ENCODE data around the gene ALDH2.

The ALDH2 gene

GRCh38 chr12:111769599-111769998 is 2.9 kb downstream of the ALDH2 start:
- TF ChIP-seq Cebpa-rat (IDR thresholded peaks at IDR 0.05), result no peak
- peaks cover 16% of the 10 kb centered on the region for H3K27me3 ChIP-seq
- peaks cover 38% of the 10 kb centered on the region for H3K4me1 ChIP-seq
- H4K20me1 ChIP-seq, result no peaks in the 10 kb centered on the region
- H3K27ac ChIP-seq, result no peak overlapping the region
- no peak overlapping the region for H3K4me2 ChIP-seq
- no peaks in the 10 kb centered on the region for H3K9me3 ChIP-seq
- H3K36me3 ChIP-seq, result no peaks in the 10 kb centered on the region
- no peak overlapping the region for H3K9ac ChIP-seq
- H3K4me3 ChIP-seq, result no peak overlapping the region

- TF ChIP-seq Cebpa-rat (IDR thresholded peaks at IDR 0.05), result no peak
- no peak overlapping the region for H3K27ac ChIP-seq
- H3K36me3 ChIP-seq, result no peaks in the 10 kb centered on the region
- H4K20me1 ChIP-seq, result no peaks in the 10 kb centered on the region
- H3K9ac ChIP-seq, result no peak overlapping the region
- H3K9me3 ChIP-seq, result no peaks in the 10 kb centered on the region
- no peaks in the 10 kb centered on the region for H3K27me3 ChIP-seq
- no peak overlapping the region for H3K4me3 ChIP-seq
- H3K4me2 ChIP-seq, result peak overlapping the region; percentile 27
- peaks cover 23% of the 10 kb centered on the region for H3K4me1 ChIP-seq
These were observed 7.2 kb downstream of the ALDH2 start for GRCh38 chr12:111773801-111774551.

- H3K4me3 ChIP-seq, result no peak overlapping the region
- no peaks in the 10 kb centered on the region for H4K20me1 ChIP-seq
- no peak overlapping the region for H3K27ac ChIP-seq
These were observed 8.8 kb downstream of the ALDH2 start for GRCh38 chr12:111775205-111776193.

GRCh38 chr12:111776836-111777344 is 10.2 kb downstream of the ALDH2 start:
- H4K20me1 ChIP-seq, result no peaks in the 10 kb centered on the region
- H3K27me3 ChIP-seq, result no peaks in the 10 kb centered on the region
- 0 out of 2 replicates have a peak, but pooled peaks cover 9% of the 10 kb centered on the region for H3K9me3 ChIP-seq
- no peak overlapping the region for H3K9ac ChIP-seq
- H3K4me3 ChIP-seq, result no peak overlapping the region
- TF ChIP-seq Cebpa-rat (IDR thresholded peaks at IDR 0.05), result no peak
- peaks cover 4% of the 10 kb centered on the region; the same call in 1 of the 2 replicates for H3K36me3 ChIP-seq
- H3K27ac ChIP-seq, result no peak overlapping the region
- H3K4me1 ChIP-seq, result peaks cover 28% of the 10 kb centered on the region
- no peak overlapping the region for H3K4me2 ChIP-seq

More at GRCh38 chr12:111775205-111776193, 8.8 kb downstream of the ALDH2 start:
- peak overlapping the region; percentile 40 for H3K4me2 ChIP-seq
- peaks cover 28% of the 10 kb centered on the region for H3K4me1 ChIP-seq
- no peaks in the 10 kb centered on the region for H3K9me3 ChIP-seq
- TF ChIP-seq Cebpa-rat (IDR thresholded peaks at IDR 0.05), result no peak
- H3K27me3 ChIP-seq, result no peaks in the 10 kb centered on the region
- 0 out of 2 replicates have a peak overlapping the region, but pooled peaks have one; percentile 6 for H3K9ac ChIP-seq
- H3K36me3 ChIP-seq, result no peaks in the 10 kb centered on the region

DNA sequence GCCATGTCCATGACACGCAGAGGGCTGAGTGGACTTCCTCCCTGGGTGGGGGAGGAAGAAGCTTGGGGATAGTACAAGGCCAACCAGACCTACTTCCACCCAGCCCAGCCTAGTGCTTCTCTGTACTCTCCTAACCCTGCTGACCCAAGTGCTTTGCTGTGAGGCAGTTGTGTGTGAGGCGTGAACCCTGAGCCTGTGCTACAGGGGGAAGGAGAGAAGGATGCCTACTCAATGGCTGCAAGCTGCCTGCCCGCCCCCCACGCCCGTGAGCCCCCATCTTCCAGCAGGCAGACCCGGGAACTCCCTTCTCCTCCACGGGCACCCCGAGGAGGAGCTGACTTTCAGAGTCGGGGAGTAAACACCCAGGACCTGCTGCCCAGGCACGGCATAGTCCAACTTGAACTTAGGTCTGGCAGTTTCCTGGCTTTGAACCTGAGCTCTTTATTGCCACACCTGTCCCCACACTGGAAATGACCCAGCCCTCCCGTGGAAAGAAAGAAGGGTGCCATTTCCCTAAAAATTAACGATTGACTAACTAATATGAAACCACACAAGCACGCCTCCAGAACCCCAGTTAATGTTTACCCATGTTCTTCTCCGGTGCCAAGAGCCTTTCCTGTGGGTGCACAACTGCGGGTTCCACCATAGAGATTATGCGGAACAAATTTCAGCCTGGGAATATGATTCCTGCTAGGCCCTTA is 10.8 kb downstream of the ALDH2 start:
- Histone ChIP-seq H3K4me3 (no peak overlapping the region), H3K36me3 (peaks cover 4% of the 10 kb centered on the region; the same call in 1 of the 2 replicates), H3K27ac (no peak overlapping the region), H3K27me3 (no peaks in the 10 kb centered on the region), H4K20me1 (no peaks in the 10 kb centered on the region), H3K4me1 (peaks cover 28% of the 10 kb centered on the region), H3K4me2 (no peak overlapping the region), H3K9me3 (0 out of 2 replicates have a peak, but pooled peaks cover 9% of the 10 kb centered on the region), H3K9ac (no peak overlapping the region)
- TF ChIP-seq Cebpa-rat (IDR thresholded peaks at IDR 0.05), result no peak

DNA sequence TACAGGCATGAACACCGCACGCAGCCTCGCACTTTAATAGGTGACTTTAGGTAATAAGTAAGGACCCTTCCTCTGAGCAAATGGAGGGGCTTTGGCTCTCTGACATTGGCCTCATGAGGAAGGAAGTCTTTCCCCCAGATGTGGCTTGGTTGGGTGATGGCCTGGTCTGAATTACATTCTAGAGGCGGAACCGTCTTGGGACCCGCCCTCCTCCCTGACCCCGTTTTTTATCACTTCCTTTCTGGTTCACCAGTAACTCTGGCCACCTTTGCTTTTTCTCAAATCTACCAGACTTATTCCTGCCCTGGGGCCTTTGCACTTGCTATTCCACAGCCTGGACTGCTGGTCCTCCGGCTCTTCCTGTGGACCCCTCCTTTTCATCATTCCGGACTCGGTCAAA is 13.4 kb downstream of the ALDH2 start:
- no peak overlapping the region for H3K9ac ChIP-seq
- H3K4me3 ChIP-seq, result no peak overlapping the region
- no peak overlapping the region for H3K27ac ChIP-seq
- H3K4me1 ChIP-seq, result peaks cover 15% of the 10 kb centered on the region
- TF ChIP-seq Cebpa-rat (IDR thresholded peaks at IDR 0.05), result no peak
- no peaks in the 10 kb centered on the region for H3K27me3 ChIP-seq
- H3K36me3 ChIP-seq, result peaks cover 10% of the 10 kb centered on the region; the same call in 1 of the 2 replicates
- H3K9me3 ChIP-seq, result 0 out of 2 replicates have a peak, but pooled peaks cover 9% of the 10 kb centered on the region
- H3K4me2 ChIP-seq, result no peak overlapping the region
- no peaks in the 10 kb centered on the region for H4K20me1 ChIP-seq

- peaks cover 10% of the 10 kb centered on the region; the same call in 1 of the 2 replicates for H3K36me3 ChIP-seq
- no peak overlapping the region for H3K4me2 ChIP-seq
- H3K4me1 ChIP-seq, result peaks cover 10% of the 10 kb centered on the region
- H3K27ac ChIP-seq, result no peak overlapping the region
- 0 out of 2 replicates have a peak, but pooled peaks cover 9% of the 10 kb centered on the region for H3K9me3 ChIP-seq
- no peak for TF ChIP-seq Cebpa-rat (IDR thresholded peaks at IDR 0.05)
- H3K9ac ChIP-seq, result no peak overlapping the region
- no peaks in the 10 kb centered on the region for H3K27me3 ChIP-seq
- no peaks in the 10 kb centered on the region for H4K20me1 ChIP-seq
- H3K4me3 ChIP-seq, result no peak overlapping the region
These were observed 13.9 kb downstream of the ALDH2 start for GRCh38 chr12:111780615-111781014.

- H3K9ac ChIP-seq, result no peak overlapping the region
- H3K4me3 ChIP-seq, result no peak overlapping the region
- H3K9me3 ChIP-seq, result 0 out of 2 replicates have a peak, but pooled peaks cover 9% of the 10 kb centered on the region
- no peak overlapping the region for H3K4me2 ChIP-seq
- no peak overlapping the region for H3K27ac ChIP-seq
- no peaks in the 10 kb centered on the region for H3K27me3 ChIP-seq
- H3K4me1 ChIP-seq, result peaks cover 5% of the 10 kb centered on the region; the same call in 1 of the 2 replicates
- no peaks in the 10 kb centered on the region for H4K20me1 ChIP-seq
- no peak for TF ChIP-seq Cebpa-rat (IDR thresholded peaks at IDR 0.05)
- peaks cover 10% of the 10 kb centered on the region; the same call in 1 of the 2 replicates for H3K36me3 ChIP-seq
These were observed 14.4 kb downstream of the ALDH2 start for GRCh38 chr12:111781085-111781658.

Measured in BLaER1 (cell line).